Panc1 (cell line): ENCODE measurements around the gene WDR77. TPM values are rescaled to one million over a fixed set of nuclear protein-coding genes. Genes with fewer than 3 reads are reported as not detected.

Experiments
- ATAC-seq: fragments of 200-7000 bp; cut with Tn5 transposase; 2 replicates; pipeline ENCODE4 v1.9.1; 2020; ENCODE audit warnings: mild to moderate bottlenecking, moderate library complexity
- BruUV-seq: library from RNA; stranded (reverse); fragments of 400-500 nt; replicated peaks from 2 replicates; lab custom pipeline; 2021; lab: Mats Ljungman, UMichigan
- CTCF ChIA-PET: fragments of 300-600 bp; sonication (Branson Sonifier 250); formaldehyde crosslinking; loops from one replicate; lab custom pipeline; 2022; ENCODE audit warnings: antibody characterized with exemption; lab: Charles Lee
- POLR2A ChIA-PET: fragments of 300-600 bp; sonication (Branson Sonifier 250); formaldehyde crosslinking; loops from one replicate; lab custom pipeline; 2022; ENCODE audit warnings: antibody characterized with exemption; lab: Charles Lee
- DNase-seq: peaks from one replicate; pipeline ENCODE4 v3.0.0-alpha.2; 2010; ENCODE audit warnings: low read depth, low spot score
- H3K27ac ChIP-seq: 2 replicates; pipeline ENCODE4 v1.5.1; 2011; ENCODE audit warnings: mild to moderate bottlenecking, low read length, inconsistent platforms
- H3K27me3 ChIP-seq: fragments of 200-500 bp; sonication (Bioruptor generic); 2 replicates; pipeline ENCODE4 v1.6.0; 2014; ENCODE audit warnings: low read length, inconsistent platforms; ENCODE audit not compliant: control insufficient read depth, insufficient read depth
- H3K36me3 ChIP-seq: fragments of 200-500 bp; sonication (Bioruptor generic); 2 replicates; pipeline ENCODE4 v1.5.1; 2014; ENCODE audit warnings: inconsistent platforms, mild to moderate bottlenecking, low read length, moderate library complexity; ENCODE audit not compliant: control insufficient read depth, insufficient read depth
- H3K4me1 ChIP-seq: 2 replicates; pipeline ENCODE4 v1.5.1; 2011; ENCODE audit warnings: inconsistent platforms, mild to moderate bottlenecking, low read length, moderate library complexity; ENCODE audit not compliant: control insufficient read depth, insufficient read depth
- H3K4me3 ChIP-seq, 2 experiments: 2 replicates each; pipeline ENCODE4 v1.5.1; 2011 to 2012; ENCODE audit warnings: low read depth in 2 of 2, low read length in 2 of 2, mild to moderate bottlenecking in 2 of 2, inconsistent platforms in 1 of 2, moderate library complexity in 1 of 2
- H3K9me3 ChIP-seq: fragments of 200-500 bp; sonication (Bioruptor generic); 2 replicates; pipeline ENCODE4 v1.5.1; 2014; ENCODE audit warnings: low read depth, mild to moderate bottlenecking, inconsistent platforms, low read length, moderate library complexity; ENCODE audit not compliant: control insufficient read depth, insufficient read depth
- CTCF ChIP-seq: fragments of 450-650 bp; IDR thresholded peaks from 2 replicates; pipeline ENCODE4 v1.5.1; 2017; ENCODE audit warnings: mild to moderate bottlenecking
- POLR2AphosphoS5 ChIP-seq: IDR thresholded peaks from 2 replicates; pipeline ENCODE4 v1.6.1; 2012; ENCODE audit warnings: mild to moderate bottlenecking, low read depth, low read length, moderate library complexity
- REST ChIP-seq, 2 experiments: IDR thresholded peaks; 2 replicates each; pipeline ENCODE4 v1.6.1; 2011 to 2012; ENCODE audit warnings: low read depth in 2 of 2, control low read depth in 1 of 2, low read length in 1 of 2, mild to moderate bottlenecking in 1 of 2, moderate library complexity in 1 of 2; ENCODE audit not compliant: insufficient read depth in 1 of 2
- SIN3A ChIP-seq: IDR thresholded peaks from 2 replicates; pipeline ENCODE4 v1.6.1; 2012; ENCODE audit warnings: low read depth, mild to moderate bottlenecking, low read length, moderate library complexity, borderline replicate concordance; ENCODE audit not compliant: insufficient read depth
- TCF7L2 ChIP-seq: IDR thresholded peaks from 2 replicates; pipeline ENCODE4 v1.6.1; 2011; ENCODE audit warnings: mild to moderate bottlenecking, low read depth, low read length, inconsistent platforms
- in situ Hi-C: cut with HindIII; loops from 2 replicates; pipeline ENCODE4 v1.10.0; 2016; ENCODE audit warnings: low sequenced_read_pairs, low pct_unique_long_range_greater_than_20kb
- intact Hi-C: fragments of 100-400 bp; cut with micrococcal nuclease; formaldehyde crosslinking; loops from one replicate; pipeline ENCODE4 v1.10.0; 2022; ENCODE audit not compliant: unreplicated experiment
- total RNA-seq: library from RNA; stranded (reverse); gene quantifications from one replicate; pipeline ENCODE4 v1.2.1, GENCODE V29; 2021; ENCODE audit not compliant: unreplicated experiment

WDR77 gene
- total RNA-seq, 1 experiment from 2014 or later: 49.9 TPM

DNA sequence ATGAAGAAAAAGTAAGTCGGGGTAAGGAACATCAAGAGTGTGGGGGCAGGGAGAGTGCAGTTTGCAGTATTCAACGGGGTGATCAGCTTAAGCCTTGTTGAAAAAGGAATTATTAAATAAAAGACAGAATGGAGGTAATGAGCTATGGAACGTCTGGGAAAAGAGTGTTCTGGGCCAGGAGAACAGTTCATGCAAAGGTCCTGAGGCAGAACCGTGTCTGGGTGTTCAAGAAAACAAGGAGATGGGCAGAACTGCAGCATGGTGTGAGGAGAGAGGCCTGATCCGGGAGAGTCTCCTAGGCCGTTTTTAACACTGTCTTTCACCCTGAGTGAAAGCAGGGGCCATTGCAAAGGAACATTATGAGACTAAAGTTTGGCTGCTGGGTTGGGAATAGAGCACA, 41.8 kb downstream of the WDR77 start:
- no peaks in the 10 kb centered on the region; the same call in 1 of the 2 replicates for H3K4me1 ChIP-seq
- ATAC-seq: no peak
- BruUV-seq: no TSS peak
- H3K36me3 ChIP-seq: no peaks in the 10 kb centered on the region
- no peaks in the 10 kb centered on the region for H3K9me3 ChIP-seq
- DNase-seq: no peak
- H3K4me3 ChIP-seq: no peak overlapping the region
- ChIA-PET POLR2A (no interaction called here), CTCF (no interaction called here)
- in situ Hi-C loops: no loop called here
- H3K27me3 ChIP-seq: peaks cover 2% of the 10 kb centered on the region; the same call in 1 of the 2 replicates
- no peak overlapping the region for H3K27ac ChIP-seq
- intact Hi-C loops: no loop called here
- TF ChIP-seq CTCF: no peak
- TF ChIP-seq POLR2AphosphoS5: no peak

- no peaks in the 10 kb centered on the region for H3K9me3 ChIP-seq
- no peak overlapping the region for H3K4me3 ChIP-seq
- BruUV-seq: no TSS peak
- ChIA-PET POLR2A (no interaction called here), CTCF (no interaction called here)
- no peaks in the 10 kb centered on the region; the same call in 1 of the 2 replicates for H3K4me1 ChIP-seq
- intact Hi-C loops (no loop called here), in situ Hi-C loops (no loop called here)
- no peak for DNase-seq
- no peak overlapping the region for H3K27ac ChIP-seq
- no peak for TF ChIP-seq CTCF
- TF ChIP-seq TCF7L2: no peak
- TF ChIP-seq REST (IDR thresholded peaks at IDR 0.05; ENCODE audit: insufficient read depth in 1 of 2, low read depth in 2 of 2, low read length in 1 of 2): no peak
- no peak for TF ChIP-seq SIN3A
- TF ChIP-seq POLR2AphosphoS5: no peak
- peaks cover 2% of the 10 kb centered on the region; the same call in 1 of the 2 replicates for H3K27me3 ChIP-seq
- ATAC-seq: no peak
- no peaks in the 10 kb centered on the region for H3K36me3 ChIP-seq
Measured at GRCh38 chr1:111406321-111406768, 42.7 kb downstream of the WDR77 start.
